RWPE2 (cell line): Measurements from ENCODE around the gene RIPK4.

Experiments
- ATAC-seq: fragments of 200-7000 bp; cut with Tn5 transposase; 3 replicates; pipeline ENCODE4 v1.9.1; 2021; ENCODE audit warnings: low read depth
- DNase-seq: peaks from one replicate; pipeline ENCODE4 v3.0.0-alpha.2; 2020; ENCODE audit warnings: low spot score
- H3K27ac ChIP-seq: fragments of 450-650 bp; 2 replicates; pipeline ENCODE4 v1.5.1; 2017; ENCODE audit warnings: mild to moderate bottlenecking; ENCODE audit not compliant: poor library complexity, severe bottlenecking
- H3K27me3 ChIP-seq: fragments of 250-450 bp; sonication (Bioruptor Pico); 2 replicates; pipeline ENCODE4 v1.5.1; 2021; ENCODE audit warnings: mild to moderate bottlenecking, moderate library complexity; ENCODE audit not compliant: insufficient read depth, poor library complexity, severe bottlenecking
- H3K36me3 ChIP-seq: fragments of 250-450 bp; sonication (Bioruptor Pico); 2 replicates; pipeline ENCODE4 v1.5.1; 2020; ENCODE audit warnings: low read depth, mild to moderate bottlenecking, moderate library complexity
- H3K4me1 ChIP-seq: fragments of 250-450 bp; sonication (Bioruptor Pico); 2 replicates; pipeline ENCODE4 v1.5.1; 2021; ENCODE audit warnings: mild to moderate bottlenecking, moderate library complexity; ENCODE audit not compliant: insufficient read depth, poor library complexity, severe bottlenecking
- H3K4me3 ChIP-seq: fragments of 250-450 bp; sonication (Bioruptor Pico); 2 replicates; pipeline ENCODE4 v1.5.1; 2021; ENCODE audit warnings: mild to moderate bottlenecking, moderate library complexity; ENCODE audit not compliant: severe bottlenecking
- H3K9me3 ChIP-seq: fragments of 250-450 bp; sonication (Bioruptor Pico); 2 replicates; pipeline ENCODE4 v1.5.1; 2021; ENCODE audit warnings: mild to moderate bottlenecking, moderate library complexity; ENCODE audit not compliant: severe bottlenecking
- TF ChIP-seq, protein P1 (sequence below): fragments of 450-650 bp; IDR thresholded peaks from one replicate; pipeline ENCODE4 v1.5.1; 2017; ENCODE audit warnings: mild to moderate bottlenecking, moderate library complexity; ENCODE audit not compliant: poor library complexity, severe bottlenecking

Gene RIPK4

DNA sequence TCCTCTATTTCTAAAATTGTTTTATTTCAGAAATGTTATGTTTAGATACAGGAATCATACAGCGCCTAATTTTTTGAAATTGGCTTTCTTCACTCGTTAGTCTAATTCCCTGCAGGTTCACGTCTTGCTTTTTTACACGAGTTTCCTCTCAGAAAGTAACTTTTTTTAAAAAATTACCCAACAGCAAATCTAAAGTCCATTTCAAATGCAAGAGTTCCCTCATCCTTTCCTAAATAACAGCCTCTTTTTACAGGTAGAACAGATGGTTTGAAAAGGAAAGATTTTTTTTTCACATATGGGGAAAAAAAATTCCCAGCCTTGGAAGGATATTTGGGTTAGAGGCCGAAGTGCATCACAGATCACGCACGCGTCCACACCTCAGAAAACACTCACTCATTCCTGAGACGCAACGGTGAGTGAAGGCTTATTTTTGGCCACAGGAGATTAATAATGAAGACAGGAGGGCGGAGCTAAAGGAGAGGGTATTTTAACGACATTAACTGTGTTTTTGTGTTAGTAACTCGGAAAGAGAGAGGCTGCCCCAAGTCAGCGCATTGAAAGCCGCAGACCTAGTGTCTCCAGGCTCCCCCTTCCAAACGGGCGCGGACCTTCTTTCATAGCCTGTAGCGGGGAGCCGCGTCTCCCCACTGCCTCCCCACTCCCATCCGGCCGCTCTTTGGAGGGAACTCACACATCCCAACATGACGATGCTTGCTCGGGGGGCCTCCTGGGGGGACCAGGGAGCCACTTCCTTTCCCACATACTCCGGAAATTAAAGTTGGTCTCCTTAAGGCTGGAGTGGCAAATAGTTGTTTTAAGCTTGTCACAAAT lies 969 bp upstream of the RIPK4 start:
- TF ChIP-seq, protein P1, sequence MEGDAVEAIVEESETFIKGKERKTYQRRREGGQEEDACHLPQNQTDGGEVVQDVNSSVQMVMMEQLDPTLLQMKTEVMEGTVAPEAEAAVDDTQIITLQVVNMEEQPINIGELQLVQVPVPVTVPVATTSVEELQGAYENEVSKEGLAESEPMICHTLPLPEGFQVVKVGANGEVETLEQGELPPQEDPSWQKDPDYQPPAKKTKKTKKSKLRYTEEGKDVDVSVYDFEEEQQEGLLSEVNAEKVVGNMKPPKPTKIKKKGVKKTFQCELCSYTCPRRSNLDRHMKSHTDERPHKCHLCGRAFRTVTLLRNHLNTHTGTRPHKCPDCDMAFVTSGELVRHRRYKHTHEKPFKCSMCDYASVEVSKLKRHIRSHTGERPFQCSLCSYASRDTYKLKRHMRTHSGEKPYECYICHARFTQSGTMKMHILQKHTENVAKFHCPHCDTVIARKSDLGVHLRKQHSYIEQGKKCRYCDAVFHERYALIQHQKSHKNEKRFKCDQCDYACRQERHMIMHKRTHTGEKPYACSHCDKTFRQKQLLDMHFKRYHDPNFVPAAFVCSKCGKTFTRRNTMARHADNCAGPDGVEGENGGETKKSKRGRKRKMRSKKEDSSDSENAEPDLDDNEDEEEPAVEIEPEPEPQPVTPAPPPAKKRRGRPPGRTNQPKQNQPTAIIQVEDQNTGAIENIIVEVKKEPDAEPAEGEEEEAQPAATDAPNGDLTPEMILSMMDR = no peak
- no peaks in the 10 kb centered on the region for H3K9me3 ChIP-seq
- DNase-seq (peak; percentile 77), ATAC-seq (peak; percentile 9; the same call in 2 of the 3 replicates)
- peaks cover 32% of the 10 kb centered on the region for H3K4me1 ChIP-seq
- H3K27ac ChIP-seq = peak overlapping the region; percentile 94
- H3K27me3 ChIP-seq = no peaks in the 10 kb centered on the region
- peaks cover 15% of the 10 kb centered on the region for H3K36me3 ChIP-seq
- peak overlapping the region; percentile 87 for H3K4me3 ChIP-seq

- Histone ChIP-seq H3K36me3 (peaks cover 15% of the 10 kb centered on the region), H3K4me1 (peaks cover 47% of the 10 kb centered on the region), H3K4me3 (peak overlapping the region; percentile 87), H3K27me3 (no peaks in the 10 kb centered on the region), H3K9me3 (no peaks in the 10 kb centered on the region), H3K27ac (peak overlapping the region; percentile 94)
- ATAC-seq (no peak), DNase-seq (no peak)
- TF ChIP-seq, protein P1 = no peak
Observed at GRCh38 chr21:41765973-41766882, 624 bp downstream of the RIPK4 start.

DNA sequence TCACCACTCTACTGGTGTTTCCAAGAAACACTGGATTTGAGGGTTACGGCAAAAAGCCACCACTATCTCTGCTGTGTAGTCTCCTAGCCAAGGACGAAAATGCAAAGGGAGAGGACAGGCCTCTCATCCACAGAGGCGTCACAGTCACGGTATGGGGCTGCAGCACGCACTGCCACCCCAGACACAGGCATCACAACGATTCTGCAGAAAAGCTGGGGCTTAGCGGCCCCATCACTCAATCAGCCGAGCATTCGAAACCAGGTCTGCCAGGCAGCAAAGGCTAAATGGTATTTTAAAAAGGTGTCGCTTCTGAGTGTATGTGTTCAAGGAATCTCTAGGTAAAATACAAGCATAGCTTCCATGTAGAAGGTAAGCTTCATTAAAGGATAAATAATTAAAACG lies 1.4 kb downstream of the RIPK4 start:
- no peaks in the 10 kb centered on the region for H3K27me3 ChIP-seq
- ATAC-seq (no peak), DNase-seq (no peak)
- H3K4me1 ChIP-seq = peaks cover 55% of the 10 kb centered on the region
- peak overlapping the region; percentile 94 for H3K27ac ChIP-seq
- no peaks in the 10 kb centered on the region for H3K9me3 ChIP-seq
- TF ChIP-seq, protein P1 = no peak
- peaks cover 15% of the 10 kb centered on the region for H3K36me3 ChIP-seq
- peak overlapping the region; percentile 87 for H3K4me3 ChIP-seq

DNA sequence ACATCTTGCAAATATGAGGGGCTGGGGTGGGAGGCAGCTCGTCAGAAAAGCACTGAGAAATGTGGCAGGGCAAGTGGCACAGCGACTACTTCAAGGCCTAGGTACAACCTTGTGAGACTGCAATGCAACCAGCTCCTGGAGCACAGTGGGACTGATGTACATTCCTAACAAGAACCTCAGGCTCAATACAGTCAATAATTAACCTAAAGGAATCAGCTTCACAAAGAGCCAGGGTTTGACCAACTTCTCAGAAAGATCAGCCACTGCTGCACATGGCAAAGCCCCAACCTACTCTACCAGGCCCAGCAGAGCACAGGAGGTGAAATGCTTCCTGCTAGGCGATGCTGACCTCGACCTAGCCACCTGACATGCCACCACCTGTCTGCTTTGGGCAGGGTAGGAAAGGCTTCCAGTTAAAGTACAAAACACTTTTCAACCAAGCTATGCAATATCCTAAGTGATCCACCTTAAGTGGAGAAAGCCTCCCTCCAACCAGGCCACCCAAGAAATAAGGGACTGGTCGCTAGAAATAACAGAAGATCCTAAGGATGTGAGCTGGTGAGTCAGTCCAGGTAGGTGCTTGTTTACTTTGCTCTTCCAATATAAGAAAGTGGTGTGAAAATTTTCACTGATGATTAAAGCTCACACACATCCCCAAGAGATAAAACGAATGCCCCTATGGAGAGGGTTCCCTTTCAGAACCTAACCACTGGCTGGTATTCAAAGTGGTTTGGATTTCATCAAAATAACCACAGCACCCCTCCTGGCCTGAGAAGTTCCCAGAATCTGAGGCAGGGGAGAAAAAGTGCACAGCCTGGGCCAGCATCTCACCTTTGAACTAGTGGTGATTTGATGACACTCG lies 2.1 kb downstream of the RIPK4 start:
- DNase-seq = no peak
- TF ChIP-seq, protein P1 = no peak
- Histone ChIP-seq H3K27ac (peak overlapping the region; percentile 94), H3K36me3 (peaks cover 15% of the 10 kb centered on the region), H3K4me3 (peak overlapping the region; percentile 87), H3K27me3 (no peaks in the 10 kb centered on the region), H3K4me1 (peaks cover 61% of the 10 kb centered on the region), H3K9me3 (no peaks in the 10 kb centered on the region)
- ATAC-seq = no peak
